GM19099 (cell line): ENCODE data around the gene R3HDM4.

Experiments
- POLR2A ChIP-seq: IDR thresholded peaks from 3 replicates; pipeline ENCODE4 v1.6.1; 2011; ENCODE audit warnings: low read depth; ENCODE audit not compliant: insufficient read length; ENCODE audit errors: extremely low read depth

Gene R3HDM4

GRCh38 chr19:912181-913079, 589 bp downstream of the R3HDM4 start:
- no peak for TF ChIP-seq POLR2A

- no peak for TF ChIP-seq POLR2A
These were observed 1.6 kb downstream of the R3HDM4 start for GRCh38 chr19:911197-912033.

GRCh38 chr19:907183-907853, 5.7 kb downstream of the R3HDM4 start:
- TF ChIP-seq POLR2A = no peak

GRCh38 chr19:906480-906879, 6.5 kb downstream of the R3HDM4 start:
- TF ChIP-seq POLR2A = no peak

- no peak for TF ChIP-seq POLR2A
These were observed 8.5 kb downstream of the R3HDM4 start for GRCh38 chr19:904545-904944.

- no peak for TF ChIP-seq POLR2A
These were observed 9.7 kb downstream of the R3HDM4 start for GRCh38 chr19:903266-903797.

GRCh38 chr19:902446-903226, 10.4 kb downstream of the R3HDM4 start:
- TF ChIP-seq POLR2A = no peak

GRCh38 chr19:902093-902370, 11.0 kb downstream of the R3HDM4 start:
- no peak for TF ChIP-seq POLR2A

- no peak for TF ChIP-seq POLR2A
These were observed 11.6 kb downstream of the R3HDM4 start for GRCh38 chr19:901216-902092.

GRCh38 chr19:900302-901111, 12.5 kb downstream of the R3HDM4 start:
- no peak for TF ChIP-seq POLR2A

GRCh38 chr19:900043-900301, 13.0 kb downstream of the R3HDM4 start:
- TF ChIP-seq POLR2A = no peak

GRCh38 chr19:899336-900042, 13.5 kb downstream of the R3HDM4 start:
- no peak for TF ChIP-seq POLR2A
